LNCAP (cell line): Measurements from ENCODE around the gene ZNF358.

Source experiments
- TF ChIP-seq, protein P1 (sequence below): fragments of 450-650 bp; IDR thresholded peaks from 2 replicates; pipeline ENCODE4 v1.5.1; 2017; ENCODE audit warnings: mild to moderate bottlenecking

Gene ZNF358

GRCh38 chr19:7480970-7481255, 35.0 kb upstream of the ZNF358 start:
- TF ChIP-seq, protein P1, sequence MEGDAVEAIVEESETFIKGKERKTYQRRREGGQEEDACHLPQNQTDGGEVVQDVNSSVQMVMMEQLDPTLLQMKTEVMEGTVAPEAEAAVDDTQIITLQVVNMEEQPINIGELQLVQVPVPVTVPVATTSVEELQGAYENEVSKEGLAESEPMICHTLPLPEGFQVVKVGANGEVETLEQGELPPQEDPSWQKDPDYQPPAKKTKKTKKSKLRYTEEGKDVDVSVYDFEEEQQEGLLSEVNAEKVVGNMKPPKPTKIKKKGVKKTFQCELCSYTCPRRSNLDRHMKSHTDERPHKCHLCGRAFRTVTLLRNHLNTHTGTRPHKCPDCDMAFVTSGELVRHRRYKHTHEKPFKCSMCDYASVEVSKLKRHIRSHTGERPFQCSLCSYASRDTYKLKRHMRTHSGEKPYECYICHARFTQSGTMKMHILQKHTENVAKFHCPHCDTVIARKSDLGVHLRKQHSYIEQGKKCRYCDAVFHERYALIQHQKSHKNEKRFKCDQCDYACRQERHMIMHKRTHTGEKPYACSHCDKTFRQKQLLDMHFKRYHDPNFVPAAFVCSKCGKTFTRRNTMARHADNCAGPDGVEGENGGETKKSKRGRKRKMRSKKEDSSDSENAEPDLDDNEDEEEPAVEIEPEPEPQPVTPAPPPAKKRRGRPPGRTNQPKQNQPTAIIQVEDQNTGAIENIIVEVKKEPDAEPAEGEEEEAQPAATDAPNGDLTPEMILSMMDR = no peak

DNA sequence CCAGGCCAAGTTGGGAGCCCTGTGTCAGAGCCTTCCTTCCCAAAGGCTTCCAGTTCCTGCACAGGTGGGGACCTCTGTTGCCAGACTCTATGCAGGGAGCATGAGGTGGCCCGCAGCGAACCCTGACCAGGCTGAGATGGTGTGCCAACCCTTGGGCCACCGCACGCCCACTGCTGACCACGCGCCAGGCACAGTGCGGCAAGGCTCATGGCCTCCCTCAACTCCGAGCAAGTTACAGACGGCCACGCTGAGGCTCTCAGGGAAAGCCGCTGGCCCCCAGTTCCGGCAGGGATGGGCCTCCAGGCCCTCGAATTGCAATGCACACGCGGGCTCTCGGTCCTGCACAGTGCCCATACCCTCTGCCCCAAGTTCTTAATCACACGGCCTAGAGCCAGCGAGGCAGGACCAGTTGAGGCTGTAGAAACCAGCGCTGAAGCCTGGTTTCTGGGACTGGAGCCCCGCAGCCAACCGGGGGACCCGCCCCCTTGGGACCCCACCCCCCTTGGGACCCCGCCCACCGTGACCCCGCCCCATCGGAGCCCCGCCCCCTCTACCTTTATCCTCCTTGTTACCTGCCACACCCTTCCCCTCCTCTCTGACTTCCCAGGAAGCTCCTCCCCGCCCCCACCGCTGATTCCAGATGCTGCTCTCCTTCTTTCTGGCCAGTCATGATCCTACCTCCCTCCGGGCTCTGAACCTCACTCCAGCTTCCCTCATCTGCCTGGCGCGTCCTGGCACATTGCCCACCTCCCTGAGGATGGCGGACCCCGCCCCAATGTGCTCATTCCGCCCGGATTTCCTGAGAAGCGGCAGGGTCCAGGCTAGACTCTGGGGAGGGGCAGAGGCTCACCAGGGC, 33.1 kb upstream of the ZNF358 start:
- TF ChIP-seq, protein P1 = no peak

DNA sequence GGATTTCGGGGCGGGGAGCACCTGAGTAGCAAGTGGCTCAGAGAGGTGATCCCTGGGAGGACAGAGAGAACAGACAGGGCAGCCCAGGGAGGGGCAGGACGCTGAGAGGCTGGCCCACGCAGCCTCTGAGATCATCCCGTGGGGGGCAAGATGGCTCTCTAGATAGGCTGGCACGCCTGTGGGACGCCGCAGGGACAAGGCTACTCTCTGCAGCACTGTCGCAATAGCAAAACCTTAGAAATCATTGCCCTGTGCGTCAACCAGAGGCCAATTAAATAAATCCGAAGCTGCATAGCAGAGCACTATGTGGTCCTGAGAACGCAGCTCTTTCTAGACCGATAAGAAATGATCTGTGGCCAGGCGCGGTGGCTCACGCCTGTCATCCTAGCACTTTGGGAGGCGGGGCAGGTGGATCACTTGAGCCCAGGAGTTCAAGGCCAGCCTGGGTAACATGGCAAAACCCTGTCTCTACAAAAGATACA, 32.1 kb upstream of the ZNF358 start:
- TF ChIP-seq, protein P1 = no peak

DNA sequence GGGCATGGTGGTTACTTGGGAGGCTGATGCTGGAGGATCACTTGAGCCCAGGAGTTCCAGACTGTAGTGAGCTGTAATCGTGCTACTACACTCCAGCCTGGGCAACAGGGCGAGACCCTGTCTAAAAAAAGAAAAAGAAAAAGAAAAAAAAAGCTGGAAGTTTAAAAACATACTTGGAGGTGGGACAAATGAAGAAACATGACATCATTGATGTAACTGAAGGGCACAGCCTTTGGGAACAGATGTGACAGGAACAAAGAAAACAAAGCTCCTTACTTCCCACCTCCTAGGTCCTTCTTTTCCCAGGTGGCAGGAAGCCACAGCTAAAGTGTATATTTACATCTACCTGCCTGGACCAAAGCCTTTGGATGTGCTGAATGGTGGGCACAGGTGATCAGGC, 29.0 kb upstream of the ZNF358 start:
- TF ChIP-seq, protein P1 = no peak

GRCh38 chr19:7488736-7489353, 27.1 kb upstream of the ZNF358 start, which contains the start of gene PEX11G:
PEX11G (minus strand) TSS chr19:7489035; CDS start chr19:7489010, 25 bp downstream.
- TF ChIP-seq, protein P1 = no peak

GRCh38 chr19:7489609-7490044, 26.3 kb upstream of the ZNF358 start:
- TF ChIP-seq, protein P1 = no peak

DNA sequence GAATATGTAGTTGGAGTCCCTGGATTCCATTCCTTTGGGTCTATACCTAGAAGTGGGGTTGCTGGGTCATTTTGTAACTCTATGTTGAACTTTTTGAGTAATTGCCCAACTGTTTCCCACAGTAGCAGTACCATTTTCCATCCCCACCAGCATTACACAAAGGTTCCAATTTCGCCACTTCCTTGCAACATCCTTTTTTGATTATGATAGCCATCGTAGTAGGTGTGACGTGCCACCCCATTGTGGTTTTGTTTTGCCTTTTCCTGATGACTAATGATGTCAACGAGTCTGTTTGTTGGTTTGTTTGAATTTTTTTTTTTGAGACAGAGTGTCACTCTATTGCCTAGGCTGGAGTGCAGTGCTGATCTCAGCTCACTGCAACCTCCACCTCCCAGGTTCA, 23.8 kb upstream of the ZNF358 start:
- TF ChIP-seq, protein P1 = no peak
